ENCODE measurements around the gene PLCD3.

Gene PLCD3

DNA sequence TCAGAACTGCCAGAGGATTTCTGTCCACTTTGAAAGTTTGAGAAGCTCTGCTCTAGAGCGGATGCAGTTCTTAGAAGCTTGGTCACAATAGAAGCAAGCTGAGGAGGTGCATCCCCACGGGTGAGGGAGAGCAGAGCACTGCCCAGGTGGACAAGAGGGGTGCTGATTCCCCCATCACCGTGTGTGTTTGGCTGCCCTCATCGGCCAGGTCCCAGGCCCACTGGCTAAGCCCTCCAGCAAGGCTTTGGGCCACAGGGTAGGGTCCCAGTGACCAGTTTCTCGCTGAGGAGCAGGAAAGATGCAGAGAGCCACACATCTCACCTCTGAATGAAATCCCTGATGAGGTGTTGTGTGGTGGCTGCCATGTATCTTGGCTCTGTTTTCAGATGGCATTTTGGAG, 44.3 kb downstream of the PLCD3 start:
- TF ChIP-seq CTCF (IDR thresholded peaks at IDR 0.05; ENCODE audit: low read depth, low read length) (no peak), EZH2phosphoT487 (IDR thresholded peaks at IDR 0.05; ENCODE audit: low read depth) (no peak)
- peak overlapping the region; percentile 5; the same call in 1 of the 2 replicates for H3K4me3 ChIP-seq (ENCODE audit: low read length)
- H3K4me1 ChIP-seq (ENCODE audit: low read length), result peaks cover 42% of the 10 kb centered on the region
- H2AFZ ChIP-seq (ENCODE audit: low read depth, low read length), result no peak overlapping the region
- H3K4me2 ChIP-seq (ENCODE audit: low read length), result peak overlapping the region; percentile 40
- no peaks in the 10 kb centered on the region for H4K20me1 ChIP-seq (ENCODE audit: insufficient read depth, low read length)
- H3K36me3 ChIP-seq (replicated peaks; ENCODE audit: low read depth, low read length), result peaks cover 57% of the 10 kb centered on the region
- H3K79me2 ChIP-seq (ENCODE audit: low read length), result peaks cover 39% of the 10 kb centered on the region
- peak overlapping the region; percentile 95 for H3K27ac ChIP-seq (ENCODE audit: low read length)
- H3K9ac ChIP-seq (ENCODE audit: low read length), result peak overlapping the region; percentile 54
- H3K9me3 ChIP-seq (ENCODE audit: insufficient read depth, low read length), result no peaks in the 10 kb centered on the region
- H3K27me3 ChIP-seq (ENCODE audit: low read depth, low read length), result no peaks in the 10 kb centered on the region

DNA sequence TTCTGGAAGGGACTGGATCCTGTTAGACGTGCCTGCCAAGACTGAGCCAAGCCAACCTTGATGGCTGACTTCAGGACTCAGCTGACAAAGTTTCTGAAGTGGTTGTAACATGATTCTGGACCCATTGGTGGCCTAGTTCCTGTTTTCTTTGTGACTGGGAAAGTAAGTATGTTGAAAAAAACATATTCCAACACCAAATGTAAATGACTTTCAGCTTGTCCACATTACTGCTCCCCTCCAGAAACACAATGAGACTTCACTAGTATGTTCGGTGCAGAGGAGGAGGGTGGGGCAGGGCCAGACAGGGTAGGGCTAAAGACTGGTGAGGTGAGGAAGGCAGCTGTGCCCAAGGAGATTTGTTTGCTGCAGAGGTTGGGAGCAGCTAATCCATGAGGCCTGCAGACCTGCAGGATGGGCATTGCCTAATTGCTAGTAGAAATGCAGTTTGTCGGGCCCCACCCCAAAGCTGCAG, 44.8 kb downstream of the PLCD3 start:
- peaks cover 39% of the 10 kb centered on the region for H3K79me2 ChIP-seq (ENCODE audit: low read length)
- peaks cover 53% of the 10 kb centered on the region for H3K36me3 ChIP-seq (replicated peaks; ENCODE audit: low read depth, low read length)
- no peak overlapping the region; the same call in 1 of the 2 replicates for H3K4me3 ChIP-seq (ENCODE audit: low read length)
- no peaks in the 10 kb centered on the region for H4K20me1 ChIP-seq (ENCODE audit: insufficient read depth, low read length)
- peaks cover 42% of the 10 kb centered on the region for H3K4me1 ChIP-seq (ENCODE audit: low read length)
- TF ChIP-seq CTCF (IDR thresholded peaks at IDR 0.05; ENCODE audit: low read depth, low read length), result no peak
- no peak for TF ChIP-seq EZH2phosphoT487 (IDR thresholded peaks at IDR 0.05; ENCODE audit: low read depth)
- no peaks in the 10 kb centered on the region for H3K27me3 ChIP-seq (ENCODE audit: low read depth, low read length)
- H3K27ac ChIP-seq (ENCODE audit: low read length), result peak overlapping the region; percentile 95
- H2AFZ ChIP-seq (ENCODE audit: low read depth, low read length), result no peak overlapping the region
- peak overlapping the region; percentile 54 for H3K9ac ChIP-seq (ENCODE audit: low read length)
- peak overlapping the region; percentile 40 for H3K4me2 ChIP-seq (ENCODE audit: low read length)
- no peaks in the 10 kb centered on the region for H3K9me3 ChIP-seq (ENCODE audit: insufficient read depth, low read length)

DNA sequence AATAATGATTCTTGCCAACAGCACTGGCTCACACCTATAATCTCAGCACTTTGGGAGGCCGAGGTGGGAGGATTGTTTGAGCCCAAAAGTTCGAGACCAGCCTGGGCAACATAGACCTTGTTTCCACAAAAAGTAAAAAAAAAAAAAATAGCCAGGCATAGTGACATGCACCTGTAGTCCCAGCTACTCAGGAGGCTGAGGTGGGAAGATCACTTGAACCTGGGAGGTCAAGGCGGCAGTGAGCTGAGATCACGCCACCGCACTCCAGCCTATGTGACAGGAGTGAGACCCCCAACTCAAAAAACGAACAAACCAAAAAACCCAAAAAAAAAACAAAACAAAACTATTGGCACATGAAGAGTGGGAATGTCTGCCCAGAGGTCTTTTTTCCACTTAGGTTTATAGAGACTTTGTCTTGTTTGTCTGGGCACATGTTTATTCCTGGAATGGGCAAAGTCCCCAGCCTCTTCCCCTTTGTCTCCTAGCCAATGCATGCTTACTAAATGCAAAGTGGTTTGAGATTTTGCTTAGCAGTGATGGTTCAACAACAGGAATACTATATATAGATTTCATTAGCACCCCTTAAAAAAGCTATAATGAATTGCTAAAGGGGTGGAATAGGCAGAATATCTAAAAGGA, 45.3 kb downstream of the PLCD3 start:
- Histone ChIP-seq H3K9ac (ENCODE audit: low read length) (peak overlapping the region; percentile 54), H3K4me3 (ENCODE audit: low read length) (no peak overlapping the region; the same call in 1 of the 2 replicates), H4K20me1 (ENCODE audit: insufficient read depth, low read length) (no peaks in the 10 kb centered on the region), H3K27ac (ENCODE audit: low read length) (peak overlapping the region; percentile 95), H3K4me2 (ENCODE audit: low read length) (peak overlapping the region; percentile 40), H3K36me3 (replicated peaks; ENCODE audit: low read depth, low read length) (peaks cover 55% of the 10 kb centered on the region), H3K4me1 (ENCODE audit: low read length) (peaks cover 42% of the 10 kb centered on the region), H3K79me2 (ENCODE audit: low read length) (peaks cover 39% of the 10 kb centered on the region), H2AFZ (ENCODE audit: low read depth, low read length) (no peak overlapping the region), H3K27me3 (ENCODE audit: low read depth, low read length) (no peaks in the 10 kb centered on the region), H3K9me3 (ENCODE audit: insufficient read depth, low read length) (no peaks in the 10 kb centered on the region)
- TF ChIP-seq EZH2phosphoT487 (IDR thresholded peaks at IDR 0.05; ENCODE audit: low read depth), result no peak
- no peak for TF ChIP-seq CTCF (IDR thresholded peaks at IDR 0.05; ENCODE audit: low read depth, low read length)

DNA sequence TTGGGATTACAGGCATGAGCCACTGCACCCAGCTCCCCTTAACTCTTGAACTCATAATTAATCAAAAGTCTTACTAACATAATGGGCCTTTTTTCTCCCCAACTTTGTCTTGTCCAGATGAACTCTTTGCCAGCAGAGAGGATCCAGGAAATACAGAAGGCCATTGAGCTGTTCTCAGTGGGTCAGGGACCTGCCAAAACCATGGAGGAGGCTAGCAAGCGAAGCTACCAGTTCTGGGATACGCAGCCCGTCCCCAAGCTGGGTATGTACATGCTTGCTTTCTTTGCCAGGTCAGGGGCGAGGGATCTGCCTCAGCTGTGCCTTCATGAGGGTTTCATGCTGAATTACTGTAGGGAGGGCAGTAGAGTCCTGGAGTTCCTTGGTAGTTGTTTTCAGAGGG, 45.9 kb downstream of the PLCD3 start:
- peaks cover 42% of the 10 kb centered on the region for H3K4me1 ChIP-seq (ENCODE audit: low read length)
- H3K4me2 ChIP-seq (ENCODE audit: low read length), result peak overlapping the region; percentile 40; the same call in 1 of the 2 replicates
- H3K9me3 ChIP-seq (ENCODE audit: insufficient read depth, low read length), result no peaks in the 10 kb centered on the region
- peak overlapping the region; percentile 95 for H3K27ac ChIP-seq (ENCODE audit: low read length)
- TF ChIP-seq CTCF (IDR thresholded peaks at IDR 0.05; ENCODE audit: low read depth, low read length) (no peak), EZH2phosphoT487 (IDR thresholded peaks at IDR 0.05; ENCODE audit: low read depth) (no peak)
- H3K27me3 ChIP-seq (ENCODE audit: low read depth, low read length), result no peaks in the 10 kb centered on the region
- no peak overlapping the region for H3K4me3 ChIP-seq (ENCODE audit: low read length)
- peaks cover 45% of the 10 kb centered on the region for H3K79me2 ChIP-seq (ENCODE audit: low read length)
- no peak overlapping the region for H3K9ac ChIP-seq (ENCODE audit: low read length)
- H2AFZ ChIP-seq (ENCODE audit: low read depth, low read length), result no peak overlapping the region
- no peaks in the 10 kb centered on the region for H4K20me1 ChIP-seq (ENCODE audit: insufficient read depth, low read length)
- H3K36me3 ChIP-seq (replicated peaks; ENCODE audit: low read depth, low read length), result peaks cover 55% of the 10 kb centered on the region

All from OCI-LY3 (cell line).